ENCODE data around the gene LAMA2.

Gene LAMA2

GRCh38 chr6:129469070-129469662 is 586.2 kb downstream of the LAMA2 start:
- no peak for DNase-seq

DNA sequence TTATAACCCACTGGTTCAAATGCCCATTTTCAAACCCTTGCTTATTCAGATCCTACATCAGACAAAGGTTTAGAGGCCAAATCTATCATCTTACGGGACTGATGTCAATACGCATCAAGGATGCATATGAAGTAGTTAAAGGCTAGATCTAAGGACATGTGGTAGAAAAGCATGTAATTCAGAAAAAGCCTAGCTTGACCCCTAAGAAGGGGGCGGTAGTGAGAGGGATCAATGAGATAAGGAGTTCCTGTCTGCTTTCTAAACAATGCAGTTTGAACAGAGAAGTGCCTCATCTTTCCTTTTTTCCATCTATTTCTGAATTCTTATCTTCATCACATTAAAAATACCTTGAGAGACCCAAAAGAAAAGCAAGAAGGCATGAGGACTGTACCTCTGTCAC is 589.3 kb downstream of the LAMA2 start:
- no peak for DNase-seq

- DNase-seq = no peak
These were observed 590.6 kb downstream of the LAMA2 start for GRCh38 chr6:129473546-129473945.

- DNase-seq = no peak
These were observed 592.7 kb downstream of the LAMA2 start for GRCh38 chr6:129475477-129476247.

DNA sequence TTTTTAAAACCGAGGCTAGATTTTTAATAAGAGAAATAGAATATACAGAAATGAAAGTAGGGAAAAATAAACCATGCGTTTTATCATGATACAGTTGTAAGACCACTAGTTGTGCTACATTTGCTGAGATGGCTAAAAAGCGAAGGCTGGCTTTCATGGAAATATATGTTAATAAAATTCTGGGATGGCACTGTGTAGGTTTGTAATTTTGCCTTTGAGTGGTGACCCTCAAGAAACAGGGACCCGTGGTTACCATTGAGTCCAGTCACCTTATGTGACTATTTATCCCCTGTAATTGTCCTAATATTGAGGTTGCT is 593.3 kb downstream of the LAMA2 start:
- DNase-seq = no peak

- DNase-seq = no peak
These were observed 593.9 kb downstream of the LAMA2 start for GRCh38 chr6:129476810-129477209.

- DNase-seq = no peak
These were observed 595.4 kb downstream of the LAMA2 start for GRCh38 chr6:129478379-129478778.

- DNase-seq = no peak
These were observed 598.8 kb downstream of the LAMA2 start for GRCh38 chr6:129481706-129482105.

DNA sequence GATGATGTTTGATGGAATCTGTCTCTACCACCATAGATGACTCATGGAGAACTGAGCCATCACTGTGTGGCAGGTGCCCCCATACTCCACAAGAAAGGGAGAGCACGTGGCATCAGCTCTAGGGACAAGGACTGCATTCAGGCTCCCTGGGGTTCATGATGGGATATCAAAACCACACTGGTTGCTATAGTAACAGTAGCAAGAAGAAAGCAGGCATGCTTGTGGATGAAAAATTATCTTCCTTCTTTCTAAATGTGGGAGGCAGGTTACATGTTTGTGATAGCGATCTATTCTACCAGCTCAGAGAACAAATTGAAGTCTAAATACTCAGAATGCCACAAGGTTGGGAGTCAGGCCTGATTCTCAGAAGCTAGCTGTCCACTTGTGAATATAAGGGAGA is 602.8 kb downstream of the LAMA2 start:
- DNase-seq = no peak

DNA sequence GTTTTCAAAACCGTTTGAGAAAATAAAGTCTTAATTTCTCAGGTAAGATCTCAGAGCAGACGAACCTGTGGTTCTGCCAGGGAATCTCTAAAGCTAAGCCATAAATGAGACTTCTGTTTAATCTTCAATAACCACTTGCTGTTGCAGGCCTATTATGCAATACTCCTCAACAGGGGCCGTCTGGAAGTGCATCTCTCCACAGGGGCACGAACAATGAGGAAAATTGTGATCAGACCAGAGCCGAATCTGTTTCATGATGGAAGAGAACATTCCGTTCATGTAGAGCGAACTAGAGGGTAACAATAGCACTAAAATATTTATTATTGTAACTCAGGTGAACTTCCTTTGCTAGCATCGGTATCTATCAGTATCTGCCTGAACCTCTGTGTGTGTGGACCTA is 603.4 kb downstream of the LAMA2 start:
- no peak for DNase-seq

GRCh38 chr6:129488313-129488712 is 605.4 kb downstream of the LAMA2 start:
- DNase-seq = no peak

GRCh38 chr6:129489215-129489765 is 606.4 kb downstream of the LAMA2 start:
- no peak for DNase-seq

- DNase-seq = no peak
These were observed 607.8 kb downstream of the LAMA2 start for GRCh38 chr6:129490521-129491255.

DNA sequence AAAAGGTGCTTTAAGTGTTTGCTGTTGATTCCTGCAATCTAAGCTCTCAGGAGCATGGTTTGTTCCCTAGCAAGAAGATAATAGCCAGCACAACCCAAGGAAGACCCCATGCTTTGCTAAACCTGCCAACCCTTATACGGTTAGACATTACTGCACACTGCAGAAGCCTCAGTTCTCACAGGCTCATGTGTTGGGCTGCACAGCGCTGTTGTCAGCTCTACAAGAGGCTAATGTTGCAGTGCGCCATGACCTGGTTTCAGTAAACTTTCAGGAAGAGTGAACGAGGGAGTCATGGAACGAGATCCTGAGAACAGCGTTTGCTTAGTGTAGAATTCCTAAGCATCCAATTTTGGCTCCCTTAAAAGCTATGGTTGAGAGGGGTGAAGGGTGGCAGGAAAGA is 608.5 kb downstream of the LAMA2 start:
- DNase-seq = no peak

- DNase-seq = no peak
These were observed 609.3 kb downstream of the LAMA2 start for GRCh38 chr6:129492260-129492659.

DNA sequence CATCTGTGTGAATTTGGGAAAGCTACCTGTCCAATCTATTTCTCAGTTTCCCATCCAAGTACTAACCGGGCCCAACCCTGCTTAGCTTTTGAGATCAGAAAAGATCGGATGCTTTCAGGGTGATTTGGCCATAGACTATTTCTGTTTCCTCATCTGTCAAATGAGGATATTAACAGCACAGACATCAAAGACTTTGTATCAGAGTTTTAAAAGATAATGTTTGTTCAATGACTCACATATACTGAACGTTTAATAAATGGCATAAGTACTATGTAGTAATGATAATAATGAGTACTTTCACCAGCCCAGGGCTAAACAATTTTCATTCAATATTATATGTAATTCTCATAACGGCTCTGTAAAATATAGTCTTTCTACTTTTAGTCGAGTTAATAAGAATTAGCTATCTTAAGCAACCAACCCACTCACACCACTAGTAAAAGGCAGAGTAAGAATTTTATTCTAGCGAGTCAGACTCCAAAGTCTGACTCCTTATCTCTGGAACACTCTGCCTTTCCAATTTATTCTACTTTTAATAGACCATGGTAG is 610.5 kb downstream of the LAMA2 start:
- DNase-seq = no peak

GRCh38 chr6:129494099-129494498 is 611.2 kb downstream of the LAMA2 start:
- no peak for DNase-seq

- no peak for DNase-seq
These were observed 611.6 kb downstream of the LAMA2 start for GRCh38 chr6:129494586-129494985.

GRCh38 chr6:129495652-129496051 is 612.7 kb downstream of the LAMA2 start:
- DNase-seq = no peak

DNA sequence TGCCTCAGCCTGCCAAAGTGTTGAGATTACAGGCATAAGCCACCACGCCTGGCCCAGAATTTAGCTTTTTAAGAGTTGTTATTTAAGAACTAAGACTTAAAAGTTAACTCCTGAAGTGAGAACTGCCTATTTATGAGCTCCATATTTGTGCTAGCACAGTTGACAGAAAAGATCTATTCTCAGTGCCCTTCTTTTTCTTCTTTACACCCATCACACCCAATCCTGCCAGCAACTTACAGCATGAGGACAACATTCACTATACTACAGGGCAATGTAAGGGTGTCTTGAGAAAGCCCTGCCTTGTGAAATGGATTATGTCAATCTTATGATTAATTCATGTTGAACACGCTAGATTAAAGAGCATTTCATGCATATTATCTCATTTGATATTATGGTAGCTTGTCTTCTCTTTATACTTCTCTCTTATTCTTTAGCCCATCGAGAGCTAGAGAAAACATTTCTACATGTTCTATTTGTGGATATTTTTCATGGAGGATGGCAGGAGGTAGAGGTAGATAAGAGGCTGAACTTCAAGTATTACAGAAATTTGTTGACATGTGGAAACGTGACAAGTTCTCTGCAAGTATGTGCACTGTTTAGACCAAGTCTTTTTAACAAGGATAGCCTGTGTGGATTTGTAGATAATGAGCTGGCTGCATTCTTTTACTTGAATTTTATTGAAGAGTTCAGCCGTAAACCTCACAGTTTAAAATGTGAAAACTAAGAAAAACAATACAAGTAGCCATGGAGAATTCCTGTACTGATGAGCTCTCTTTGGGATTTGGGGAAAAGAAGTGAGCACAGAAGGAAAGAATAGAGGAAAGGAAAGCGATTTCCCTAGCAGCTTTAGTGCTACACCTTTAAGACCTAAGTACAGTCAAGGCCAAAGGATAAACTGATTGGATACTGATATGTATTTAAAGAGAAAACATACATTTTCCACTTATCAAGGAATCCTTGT is 614.8 kb downstream of the LAMA2 start:
- no peak for DNase-seq

DNA sequence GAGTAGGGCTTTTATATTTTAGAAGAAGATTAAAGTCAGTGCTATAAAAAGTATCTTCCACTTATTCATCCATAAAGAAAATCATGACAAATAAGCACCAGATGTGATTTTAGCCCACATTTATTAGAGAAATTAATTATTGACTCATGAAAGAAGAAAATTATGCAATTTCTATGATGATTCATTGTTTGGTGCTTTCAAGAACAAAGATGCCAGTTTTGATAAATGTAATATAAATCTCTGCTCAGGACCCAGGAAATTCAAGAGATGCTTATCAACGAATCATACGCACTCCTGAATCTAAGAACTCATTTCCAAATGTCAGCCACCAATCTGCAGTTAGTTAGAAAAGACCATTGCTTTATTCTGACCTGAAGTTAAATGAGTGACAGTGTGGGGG is 615.6 kb downstream of the LAMA2 start:
- no peak for DNase-seq
